Measurements from ENCODE around the gene HHLA2.
"Not testable (repeated sequence)": the region's sequence is repeated elsewhere in the genome, so short reads cannot be mapped to it uniquely, and the experiment has no call there.

Gene HHLA2, protein sequence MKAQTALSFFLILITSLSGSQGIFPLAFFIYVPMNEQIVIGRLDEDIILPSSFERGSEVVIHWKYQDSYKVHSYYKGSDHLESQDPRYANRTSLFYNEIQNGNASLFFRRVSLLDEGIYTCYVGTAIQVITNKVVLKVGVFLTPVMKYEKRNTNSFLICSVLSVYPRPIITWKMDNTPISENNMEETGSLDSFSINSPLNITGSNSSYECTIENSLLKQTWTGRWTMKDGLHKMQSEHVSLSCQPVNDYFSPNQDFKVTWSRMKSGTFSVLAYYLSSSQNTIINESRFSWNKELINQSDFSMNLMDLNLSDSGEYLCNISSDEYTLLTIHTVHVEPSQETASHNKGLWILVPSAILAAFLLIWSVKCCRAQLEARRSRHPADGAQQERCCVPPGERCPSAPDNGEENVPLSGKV

GRCh38 chr3:108296239-108296638 lies at the start of gene HHLA2:
Gene HHLA2, plus strand, starts transcription at chr3:108296548. Its CDS starts 55,266 bp downstream, at chr3:108351814.
- TF ChIP-seq, protein P1, sequence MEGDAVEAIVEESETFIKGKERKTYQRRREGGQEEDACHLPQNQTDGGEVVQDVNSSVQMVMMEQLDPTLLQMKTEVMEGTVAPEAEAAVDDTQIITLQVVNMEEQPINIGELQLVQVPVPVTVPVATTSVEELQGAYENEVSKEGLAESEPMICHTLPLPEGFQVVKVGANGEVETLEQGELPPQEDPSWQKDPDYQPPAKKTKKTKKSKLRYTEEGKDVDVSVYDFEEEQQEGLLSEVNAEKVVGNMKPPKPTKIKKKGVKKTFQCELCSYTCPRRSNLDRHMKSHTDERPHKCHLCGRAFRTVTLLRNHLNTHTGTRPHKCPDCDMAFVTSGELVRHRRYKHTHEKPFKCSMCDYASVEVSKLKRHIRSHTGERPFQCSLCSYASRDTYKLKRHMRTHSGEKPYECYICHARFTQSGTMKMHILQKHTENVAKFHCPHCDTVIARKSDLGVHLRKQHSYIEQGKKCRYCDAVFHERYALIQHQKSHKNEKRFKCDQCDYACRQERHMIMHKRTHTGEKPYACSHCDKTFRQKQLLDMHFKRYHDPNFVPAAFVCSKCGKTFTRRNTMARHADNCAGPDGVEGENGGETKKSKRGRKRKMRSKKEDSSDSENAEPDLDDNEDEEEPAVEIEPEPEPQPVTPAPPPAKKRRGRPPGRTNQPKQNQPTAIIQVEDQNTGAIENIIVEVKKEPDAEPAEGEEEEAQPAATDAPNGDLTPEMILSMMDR (IDR thresholded peaks at IDR 0.05; ENCODE audit: poor library complexity, severe bottlenecking) = no peak
- Histone ChIP-seq H3K4me1 (ENCODE audit: insufficient read depth, poor library complexity, severe bottlenecking) (no peaks in the 10 kb centered on the region), H3K27me3 (ENCODE audit: insufficient read depth, poor library complexity, severe bottlenecking) (no peaks in the 10 kb centered on the region), H3K27ac (ENCODE audit: poor library complexity, severe bottlenecking) (no peak within 1 kb of the TSS), H3K4me3 (ENCODE audit: severe bottlenecking) (no peak within 1 kb of the TSS), H3K9me3 (ENCODE audit: severe bottlenecking) (no peaks in the 10 kb centered on the region), H3K36me3 (ENCODE audit: low read depth) (no peaks in the 10 kb centered on the region)
- no peak for DNase-seq (ENCODE audit: low spot score)
- ATAC-seq (ENCODE audit: low read depth) = peak; percentile 61; the same call in 1 of the 3 replicates

DNA sequence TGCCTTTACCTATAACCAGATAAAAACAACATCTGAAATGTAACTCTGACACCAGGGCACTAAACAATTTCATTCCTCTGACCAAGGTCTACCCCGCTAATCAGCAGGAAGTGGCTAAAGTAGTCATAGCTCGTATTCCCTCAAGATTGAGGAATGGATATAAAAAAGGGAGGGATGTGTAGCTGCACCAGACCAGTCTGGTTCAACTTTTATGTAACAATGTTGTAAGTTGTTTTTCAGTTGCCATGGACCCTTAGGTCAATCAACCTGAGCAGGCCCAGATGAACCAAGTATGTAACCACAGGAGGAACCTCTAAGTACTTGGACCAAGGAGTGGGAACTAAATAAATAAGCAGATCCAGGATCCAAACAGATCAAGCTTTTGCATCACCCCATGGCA lies 45.7 kb upstream of the HHLA2 start:
- Histone ChIP-seq H3K36me3 (ENCODE audit: low read depth) (no peaks in the 10 kb centered on the region), H3K27me3 (ENCODE audit: insufficient read depth, poor library complexity, severe bottlenecking) (no peaks in the 10 kb centered on the region), H3K9me3 (ENCODE audit: severe bottlenecking) (no peaks in the 10 kb centered on the region), H3K27ac (ENCODE audit: poor library complexity, severe bottlenecking) (no peak overlapping the region), H3K4me3 (ENCODE audit: severe bottlenecking) (no peak overlapping the region), H3K4me1 (ENCODE audit: insufficient read depth, poor library complexity, severe bottlenecking) (no peaks in the 10 kb centered on the region)
- DNase-seq (ENCODE audit: low spot score) (no peak), ATAC-seq (ENCODE audit: low read depth) (no peak)
- TF ChIP-seq, protein P1 (IDR thresholded peaks at IDR 0.05; ENCODE audit: poor library complexity, severe bottlenecking) = no peak

- ATAC-seq (ENCODE audit: low read depth) (no peak), DNase-seq (ENCODE audit: low spot score) (no peak)
- Histone ChIP-seq H3K4me3 (ENCODE audit: severe bottlenecking) (no peak overlapping the region), H3K4me1 (ENCODE audit: insufficient read depth, poor library complexity, severe bottlenecking) (no peaks in the 10 kb centered on the region), H3K36me3 (ENCODE audit: low read depth) (no peaks in the 10 kb centered on the region), H3K27ac (ENCODE audit: poor library complexity, severe bottlenecking) (no peak overlapping the region), H3K27me3 (ENCODE audit: insufficient read depth, poor library complexity, severe bottlenecking) (no peaks in the 10 kb centered on the region), H3K9me3 (ENCODE audit: severe bottlenecking) (no peaks in the 10 kb centered on the region)
- TF ChIP-seq, protein P1 (IDR thresholded peaks at IDR 0.05; ENCODE audit: poor library complexity, severe bottlenecking) = no peak
Measured at GRCh38 chr3:108251265-108251664, 45.1 kb upstream of the HHLA2 start.

GRCh38 chr3:108251844-108252243 lies 44.5 kb upstream of the HHLA2 start:
- Histone ChIP-seq H3K4me1 (ENCODE audit: insufficient read depth, poor library complexity, severe bottlenecking) (no peaks in the 10 kb centered on the region), H3K36me3 (ENCODE audit: low read depth) (no peaks in the 10 kb centered on the region), H3K4me3 (ENCODE audit: severe bottlenecking) (no peak overlapping the region), H3K27ac (ENCODE audit: poor library complexity, severe bottlenecking) (no peak overlapping the region), H3K27me3 (ENCODE audit: insufficient read depth, poor library complexity, severe bottlenecking) (no peaks in the 10 kb centered on the region), H3K9me3 (ENCODE audit: severe bottlenecking) (no peaks in the 10 kb centered on the region)
- ATAC-seq (ENCODE audit: low read depth) (no peak), DNase-seq (ENCODE audit: low spot score) (no peak)
- TF ChIP-seq, protein P1 (IDR thresholded peaks at IDR 0.05; ENCODE audit: poor library complexity, severe bottlenecking) = no peak

DNA sequence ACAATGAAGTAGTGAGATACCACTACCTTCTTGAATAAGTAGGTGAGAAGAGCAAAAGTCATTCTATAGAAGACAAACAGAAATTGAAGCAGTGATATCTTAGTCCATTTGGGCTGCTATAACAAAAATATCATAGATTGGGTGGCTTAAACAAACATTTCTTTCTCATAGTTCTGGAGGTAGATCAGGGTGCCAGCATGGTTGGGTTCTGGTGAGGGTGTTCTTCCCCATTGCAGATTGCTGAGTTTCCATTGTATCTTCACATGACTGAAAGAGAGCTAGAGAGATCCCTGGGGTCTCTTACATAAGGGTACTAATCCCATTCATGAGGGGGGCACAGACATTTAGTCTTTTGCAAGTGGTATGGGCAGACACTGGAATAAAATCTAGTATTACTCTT lies 41.2 kb upstream of the HHLA2 start:
- Histone ChIP-seq H3K4me3 (ENCODE audit: severe bottlenecking) (no peak overlapping the region), H3K4me1 (ENCODE audit: insufficient read depth, poor library complexity, severe bottlenecking) (no peaks in the 10 kb centered on the region), H3K9me3 (ENCODE audit: severe bottlenecking) (no peaks in the 10 kb centered on the region), H3K27ac (ENCODE audit: poor library complexity, severe bottlenecking) (no peak overlapping the region), H3K36me3 (ENCODE audit: low read depth) (no peaks in the 10 kb centered on the region), H3K27me3 (ENCODE audit: insufficient read depth, poor library complexity, severe bottlenecking) (no peaks in the 10 kb centered on the region)
- ATAC-seq (ENCODE audit: low read depth) (no peak), DNase-seq (ENCODE audit: low spot score) (no peak)
- TF ChIP-seq, protein P1 (IDR thresholded peaks at IDR 0.05; ENCODE audit: poor library complexity, severe bottlenecking) = no peak

GRCh38 chr3:108264534-108265298 lies 31.6 kb upstream of the HHLA2 start:
- not testable (repeated sequence) for H3K9me3 ChIP-seq (ENCODE audit: severe bottlenecking); H3K27ac ChIP-seq (ENCODE audit: poor library complexity, severe bottlenecking); ATAC-seq (ENCODE audit: low read depth); H3K27me3 ChIP-seq (ENCODE audit: insufficient read depth, poor library complexity, severe bottlenecking); H3K36me3 ChIP-seq (ENCODE audit: low read depth); DNase-seq (ENCODE audit: low spot score); H3K4me1 ChIP-seq (ENCODE audit: insufficient read depth, poor library complexity, severe bottlenecking); H3K4me3 ChIP-seq (ENCODE audit: severe bottlenecking)

GRCh38 chr3:108268235-108268634 lies 28.1 kb upstream of the HHLA2 start:
- not testable (repeated sequence) for H3K36me3 ChIP-seq (ENCODE audit: low read depth); H3K27me3 ChIP-seq (ENCODE audit: insufficient read depth, poor library complexity, severe bottlenecking); DNase-seq (ENCODE audit: low spot score); H3K27ac ChIP-seq (ENCODE audit: poor library complexity, severe bottlenecking); H3K9me3 ChIP-seq (ENCODE audit: severe bottlenecking); H3K4me1 ChIP-seq (ENCODE audit: insufficient read depth, poor library complexity, severe bottlenecking); H3K4me3 ChIP-seq (ENCODE audit: severe bottlenecking); ATAC-seq (ENCODE audit: low read depth)
